ENCODE measurements around the gene PIGU. TPM values are rescaled to one million over a fixed set of nuclear protein-coding genes. Genes with fewer than 3 reads are reported as not detected.

Gene PIGU
- total and polyA plus RNA-seq, 9 of the 15 experiments (the other 6 are each of a cell fraction or from before 2014, with no cell fraction given): 6.5 to 100 (median 28.1) TPM

GRCh38 chr20:34547844-34548613, 128.9 kb downstream of the PIGU start (continued):
- TF ChIP-seq RREB1 (CRISPR knock-in tag; IDR thresholded peaks at IDR 0.05) (no peak), ZNF217 (CRISPR knock-in tag; IDR thresholded peaks at IDR 0.05) (no peak), ASH1L (IDR thresholded peaks at IDR 0.05; ENCODE audit: borderline replicate concordance, low read depth, partially characterized antibody) (no peak), THRAP3 (IDR thresholded peaks at IDR 0.05; ENCODE audit: borderline replicate concordance) (no peak), ZNF408 (CRISPR knock-in tag; IDR thresholded peaks at IDR 0.05; ENCODE audit: low read depth) (no peak), ZNF551 (CRISPR knock-in tag; IDR thresholded peaks at IDR 0.05) (no peak), NR3C1 (CRISPR knock-in tag; IDR thresholded peaks at IDR 0.05) (no peak)

Measured in K562 (cell line).